Gastrocnemius medialis (tissue), 4 donors: ENCODE results near the gene IGSF21. TPM values are rescaled to one million over a fixed set of nuclear protein-coding genes. Genes with fewer than 3 reads are reported as not detected.

Experiments
- ATAC-seq, 2 donors: fragments of 150-250 bp; one replicate each; pipeline ENCODE4 v1.9.1; 2016
- DNase-seq, 2 donors: peaks; one replicate each; pipeline ENCODE4 v3.0.0-alpha.2; 2019
- H3K27ac ChIP-seq, 4 donors: fragments of 200-600 bp; sonication (generic); 1 replicate in 1 of 4; 2 replicates in 3 of 4; pipeline ENCODE4 v1.5.1; 2016 to 2018; ENCODE audit warnings: mild to moderate bottlenecking in 2 of 4, moderate library complexity in 1 of 4
- H3K27me3 ChIP-seq, 3 donors: fragments of 200-600 bp; sonication (generic) in 2 of 3; 1 replicate in 1 of 3; 2 replicates in 2 of 3; pipeline versions ENCODE4 v1.5.1 to v1.6.0; 2016 to 2019; ENCODE audit warnings: mild to moderate bottlenecking in 1 of 3, moderate library complexity in 1 of 3
- H3K36me3 ChIP-seq, 2 donors: fragments of 200-600 bp; sonication (generic) in 1 of 2; one replicate each; pipeline ENCODE4 v1.5.1; 2017 to 2018
- H3K4me1 ChIP-seq, 2 donors: fragments of 200-600 bp; sonication (generic) in 1 of 2; one replicate each; pipeline ENCODE4 v1.5.1; 2016 to 2017; ENCODE audit warnings: mild to moderate bottlenecking in 2 of 2
- H3K4me3 ChIP-seq, 4 donors: fragments of 200-600 bp; sonication (generic) in 3 of 4; 1 replicate in 1 of 4; 2 replicates in 3 of 4; pipeline ENCODE4 v1.5.1; 2016 to 2019; ENCODE audit warnings: mild to moderate bottlenecking in 2 of 4
- H3K9me3 ChIP-seq, 3 donors: fragments of 200-600 bp; sonication (generic) in 2 of 3; 1 replicate in 1 of 3; 2 replicates in 2 of 3; pipeline ENCODE4 v1.5.1; 2016 to 2019
- POLR2A ChIP-seq, 2 donors: fragments of 450-650 bp; IDR thresholded peaks; one replicate each; pipeline ENCODE4 v1.6.1; 2017; ENCODE audit warnings: antibody characterized with exemption in 2 of 2, mild to moderate bottlenecking in 2 of 2, moderate library complexity in 2 of 2
- in situ Hi-C, 4 donors: fragments of 200-750 bp; cut with MboI; loops; one replicate each; pipeline versions ENCODE4 v1.15.0 to v1.8.0; 2017; ENCODE audit warnings: low sequenced_read_pairs in 4 of 4
- intact Hi-C: fragments of 100-400 bp; cut with DNase I; formaldehyde crosslinking; loops from one replicate; pipeline ENCODE4 v1.15.1; 2023; ENCODE audit warnings: low total_unique reads
- total RNA-seq, 4 donors: library from RNA; depleted of rRNA; stranded (reverse); fragments of >200 nt; gene quantifications; one replicate each; pipeline versions ENCODE4 v1.1.0 to v1.2.3, GENCODE V29; 2016
- TF ChIP-seq, protein P1 (sequence below), 5 experiments: fragments of 450-650 bp in 3 of 5; fragments of 200-600 bp in 2 of 5; sonication (generic) in 2 of 5; IDR thresholded peaks in 4 of 5; conservative IDR thresholded peaks in 1 of 5; 1 replicate in 4 of 5; 2 replicates in 1 of 5; pipeline ENCODE4 v1.5.1; 2016 to 2019; ENCODE audit warnings: antibody characterized with exemption in 5 of 5, mild to moderate bottlenecking in 3 of 5, moderate library complexity in 3 of 5

Gene IGSF21
- total RNA-seq, 4 donors from 2014 or later = 0.32 to 0.66 (median 0.53) TPM

DNA sequence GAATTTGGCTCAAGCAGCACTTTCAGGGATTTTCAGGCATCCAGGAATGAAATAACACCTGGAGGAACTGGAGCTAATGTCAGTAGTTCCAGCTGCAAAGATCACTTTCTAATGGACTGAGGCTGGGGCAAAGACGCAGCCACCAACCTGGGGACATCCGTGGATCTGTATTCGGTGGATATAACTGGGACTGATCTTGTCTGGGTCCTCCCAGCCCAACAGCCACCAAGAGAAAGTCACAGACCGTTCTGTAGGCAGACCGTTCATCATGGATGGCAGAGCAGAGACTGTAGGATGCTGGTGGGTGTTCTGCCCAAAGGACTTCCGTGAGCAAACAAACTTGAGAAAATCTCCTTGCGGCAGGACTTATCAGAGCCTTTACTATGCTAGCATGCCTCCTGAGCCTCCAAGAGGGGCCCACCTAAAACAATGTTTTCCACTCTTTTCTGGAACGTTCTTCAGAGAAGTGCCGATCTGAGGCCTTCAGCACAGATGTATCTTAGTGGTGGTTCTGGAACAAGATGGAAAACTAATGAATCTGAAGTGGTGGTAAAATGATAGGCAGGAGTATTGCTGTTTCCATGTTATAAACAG, 287.1 kb downstream of the IGSF21 start:
- no peak for DNase-seq

DNA sequence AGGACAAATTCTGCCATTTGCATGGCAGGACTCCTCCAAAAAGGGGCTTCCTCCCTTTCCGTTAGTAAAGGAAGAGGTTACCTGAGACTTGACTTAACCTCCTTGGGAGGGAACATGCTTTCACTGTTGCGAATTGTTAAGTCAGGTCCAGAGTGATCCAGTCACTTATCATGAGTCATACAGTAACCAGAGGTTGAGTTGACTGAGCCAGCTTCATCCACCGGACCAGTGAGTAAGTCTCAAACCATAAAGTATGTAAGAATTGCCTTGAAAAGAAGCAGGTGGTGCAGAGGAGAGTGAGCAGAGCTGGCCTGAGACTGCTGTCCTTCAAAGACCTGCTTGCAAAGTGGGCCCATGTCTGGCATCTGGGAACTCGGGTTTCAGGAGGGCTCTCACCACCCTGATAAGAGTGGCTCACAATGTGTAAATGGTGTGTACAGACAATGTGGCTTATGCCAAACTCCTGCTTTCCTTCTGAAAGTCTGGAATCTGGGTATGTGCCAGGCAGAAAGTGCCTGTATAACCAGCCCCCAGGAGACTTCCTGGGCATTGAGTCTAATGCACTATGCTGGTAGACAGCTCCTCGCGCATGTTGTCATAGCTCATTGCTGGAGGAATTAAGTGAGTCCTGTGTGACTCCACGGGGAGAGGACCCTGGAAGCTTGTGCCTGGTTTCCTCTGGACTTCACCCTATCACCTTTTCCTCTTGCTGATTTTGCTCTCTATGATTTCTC, 288.8 kb downstream of the IGSF21 start:
- TF ChIP-seq, protein P1, sequence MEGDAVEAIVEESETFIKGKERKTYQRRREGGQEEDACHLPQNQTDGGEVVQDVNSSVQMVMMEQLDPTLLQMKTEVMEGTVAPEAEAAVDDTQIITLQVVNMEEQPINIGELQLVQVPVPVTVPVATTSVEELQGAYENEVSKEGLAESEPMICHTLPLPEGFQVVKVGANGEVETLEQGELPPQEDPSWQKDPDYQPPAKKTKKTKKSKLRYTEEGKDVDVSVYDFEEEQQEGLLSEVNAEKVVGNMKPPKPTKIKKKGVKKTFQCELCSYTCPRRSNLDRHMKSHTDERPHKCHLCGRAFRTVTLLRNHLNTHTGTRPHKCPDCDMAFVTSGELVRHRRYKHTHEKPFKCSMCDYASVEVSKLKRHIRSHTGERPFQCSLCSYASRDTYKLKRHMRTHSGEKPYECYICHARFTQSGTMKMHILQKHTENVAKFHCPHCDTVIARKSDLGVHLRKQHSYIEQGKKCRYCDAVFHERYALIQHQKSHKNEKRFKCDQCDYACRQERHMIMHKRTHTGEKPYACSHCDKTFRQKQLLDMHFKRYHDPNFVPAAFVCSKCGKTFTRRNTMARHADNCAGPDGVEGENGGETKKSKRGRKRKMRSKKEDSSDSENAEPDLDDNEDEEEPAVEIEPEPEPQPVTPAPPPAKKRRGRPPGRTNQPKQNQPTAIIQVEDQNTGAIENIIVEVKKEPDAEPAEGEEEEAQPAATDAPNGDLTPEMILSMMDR (IDR thresholded peaks at IDR 0.05 in 4 of 5, conservative IDR thresholded peaks at IDR 0.05 in 1 of 5) = no peak
- no peak for TF ChIP-seq POLR2A (IDR thresholded peaks at IDR 0.05)
- intact Hi-C loops (no loop called here), in situ Hi-C loops (no loop called here)
- Histone ChIP-seq H3K9me3 (no peaks in the 10 kb centered on the region), H3K27ac (no peak overlapping the region), H3K4me1 (no peaks in the 10 kb centered on the region), H3K4me3 (no peak overlapping the region), H3K27me3 (peaks cover 0 to 21% (median 0%) of the 10 kb centered on the region in 3 donors), H3K36me3 (no peaks in the 10 kb centered on the region)
- DNase-seq (no peak), ATAC-seq (no peak)

More for the DNA sequence above, 287.1 kb downstream of the IGSF21 start:
- no peaks in the 10 kb centered on the region for H3K9me3 ChIP-seq
- no peak overlapping the region for H3K4me3 ChIP-seq
- peaks cover 0 to 21% (median 0%) of the 10 kb centered on the region in 3 donors for H3K27me3 ChIP-seq
- in situ Hi-C loops (no loop called here), intact Hi-C loops (no loop called here)
- no peaks in the 10 kb centered on the region for H3K36me3 ChIP-seq
- ATAC-seq = no peak
- no peaks in the 10 kb centered on the region for H3K4me1 ChIP-seq
- TF ChIP-seq, protein P1 (IDR thresholded peaks at IDR 0.05 in 4 of 5, conservative IDR thresholded peaks at IDR 0.05 in 1 of 5) = no peak
- no peak for TF ChIP-seq POLR2A (IDR thresholded peaks at IDR 0.05)
- no peak overlapping the region for H3K27ac ChIP-seq

DNA sequence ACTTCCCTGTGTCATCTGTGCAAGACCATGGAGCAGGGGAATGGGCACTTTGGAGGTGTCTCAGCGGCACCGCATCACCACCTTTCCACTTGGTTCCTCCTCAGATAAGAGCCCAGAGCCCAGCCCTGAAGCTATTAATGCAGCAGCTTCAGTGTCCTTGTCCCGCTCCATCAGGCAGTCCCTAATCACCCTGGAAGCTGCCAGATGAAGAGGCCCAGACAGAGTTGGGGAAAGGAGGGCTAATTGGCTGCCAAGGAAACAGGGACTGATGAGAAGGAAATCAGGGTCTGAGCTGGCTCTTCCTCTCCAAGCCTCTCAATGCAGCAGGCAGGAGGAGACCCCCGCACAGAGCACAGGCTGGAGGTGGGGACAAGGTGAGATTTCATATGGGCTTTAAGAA, 290.0 kb downstream of the IGSF21 start:
- TF ChIP-seq, protein P1 (IDR thresholded peaks at IDR 0.05 in 4 of 5, conservative IDR thresholded peaks at IDR 0.05 in 1 of 5) = no peak
- TF ChIP-seq POLR2A (IDR thresholded peaks at IDR 0.05) = no peak
- Histone ChIP-seq H3K36me3 (no peaks in the 10 kb centered on the region), H3K27me3 (peaks cover 0 to 21% (median 0%) of the 10 kb centered on the region in 3 donors), H3K27ac (no peak overlapping the region), H3K9me3 (no peaks in the 10 kb centered on the region), H3K4me3 (no peak overlapping the region), H3K4me1 (no peaks in the 10 kb centered on the region)
- DNase-seq = no peak
- in situ Hi-C loops (no loop called here), intact Hi-C loops (no loop called here)
- no peak for ATAC-seq

GRCh38 chr1:18398791-18399530, 291.4 kb downstream of the IGSF21 start:
- Histone ChIP-seq H3K9me3 (no peaks in the 10 kb centered on the region), H3K4me3 (no peak overlapping the region), H3K27ac (no peak overlapping the region), H3K27me3 (peaks cover 0 to 17% (median 0%) of the 10 kb centered on the region in 3 donors), H3K36me3 (no peaks in the 10 kb centered on the region), H3K4me1 (no peaks in the 10 kb centered on the region)
- in situ Hi-C loops = no loop called here
- no peak for ATAC-seq
- intact Hi-C loops = no loop called here
- no peak for DNase-seq
- TF ChIP-seq POLR2A (IDR thresholded peaks at IDR 0.05) = no peak
- TF ChIP-seq, protein P1 (IDR thresholded peaks at IDR 0.05 in 4 of 5, conservative IDR thresholded peaks at IDR 0.05 in 1 of 5) = no peak
